NCI-H748 treated with DMSO at 0.1 percent for 48 hours (cell line): ENCODE measurements around the gene CASK.
"Not testable (repeated sequence)": the region's sequence is repeated elsewhere in the genome, so short reads cannot be mapped to it uniquely, and the experiment has no call there.

ENCODE experiments used
- DNase-seq: peaks from one replicate; lab custom pipeline; 2025; lab: John Stamatoyannopoulos, UW

The CASK gene

GRCh38 chrX:41730081-41730480, 193.3 kb downstream of the CASK start:
- DNase-seq = no peak

DNA sequence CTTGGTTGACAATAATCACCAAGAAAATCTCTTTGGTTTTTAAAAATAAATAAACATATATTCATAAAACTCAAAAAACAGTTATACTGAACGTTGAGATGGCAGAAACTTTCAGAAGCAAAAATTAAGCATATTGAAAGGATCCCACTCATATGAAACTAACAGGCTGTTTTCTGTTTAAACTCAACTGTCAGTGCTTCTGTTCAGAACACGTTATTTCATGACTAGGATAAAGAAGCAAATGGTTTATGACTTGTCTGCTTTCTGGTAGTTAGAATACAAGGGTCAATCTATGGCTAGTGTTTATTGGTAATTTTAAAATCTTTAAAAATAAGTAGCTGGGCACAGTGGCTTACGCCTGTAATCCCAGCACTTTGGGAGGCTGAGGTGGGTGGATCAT, 195.2 kb downstream of the CASK start:
- no peak for DNase-seq

- no peak for DNase-seq
Observed at GRCh38 chrX:41723826-41724225, 199.5 kb downstream of the CASK start, which contains the start of gene GPR82. Gene GPR82, plus strand, starts transcription at chrX:41724181. Its CDS starts 2,846 bp downstream, at chrX:41727027.

GRCh38 chrX:41722816-41723618, 200.3 kb downstream of the CASK start:
- no peak for DNase-seq

GRCh38 chrX:41722214-41722613, 201.1 kb downstream of the CASK start:
- DNase-seq = no peak

- no peak for DNase-seq
Observed at GRCh38 chrX:41721590-41721989, 201.8 kb downstream of the CASK start.

- no peak for DNase-seq
Observed at GRCh38 chrX:41720125-41720779, 203.1 kb downstream of the CASK start.

DNA sequence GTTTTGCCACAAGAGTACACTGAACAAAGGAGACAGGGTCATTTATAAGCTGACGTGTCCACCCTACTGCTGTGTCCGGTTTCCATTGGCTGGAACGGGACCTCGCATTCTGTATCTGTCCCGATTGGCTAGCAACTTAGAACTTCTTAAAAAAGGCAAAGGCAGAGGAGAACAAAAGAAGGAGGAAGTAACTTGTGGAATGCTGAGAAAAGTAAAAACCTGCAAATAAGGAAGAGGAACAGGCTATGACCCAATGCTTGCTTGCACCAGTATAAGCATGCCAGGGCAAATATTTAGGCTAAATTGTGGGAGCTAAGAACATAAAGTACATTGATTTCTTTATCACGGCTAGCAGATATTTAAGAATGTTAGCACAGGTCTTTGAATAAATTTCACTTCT, 203.7 kb downstream of the CASK start:
- not testable (repeated sequence) for DNase-seq

DNA sequence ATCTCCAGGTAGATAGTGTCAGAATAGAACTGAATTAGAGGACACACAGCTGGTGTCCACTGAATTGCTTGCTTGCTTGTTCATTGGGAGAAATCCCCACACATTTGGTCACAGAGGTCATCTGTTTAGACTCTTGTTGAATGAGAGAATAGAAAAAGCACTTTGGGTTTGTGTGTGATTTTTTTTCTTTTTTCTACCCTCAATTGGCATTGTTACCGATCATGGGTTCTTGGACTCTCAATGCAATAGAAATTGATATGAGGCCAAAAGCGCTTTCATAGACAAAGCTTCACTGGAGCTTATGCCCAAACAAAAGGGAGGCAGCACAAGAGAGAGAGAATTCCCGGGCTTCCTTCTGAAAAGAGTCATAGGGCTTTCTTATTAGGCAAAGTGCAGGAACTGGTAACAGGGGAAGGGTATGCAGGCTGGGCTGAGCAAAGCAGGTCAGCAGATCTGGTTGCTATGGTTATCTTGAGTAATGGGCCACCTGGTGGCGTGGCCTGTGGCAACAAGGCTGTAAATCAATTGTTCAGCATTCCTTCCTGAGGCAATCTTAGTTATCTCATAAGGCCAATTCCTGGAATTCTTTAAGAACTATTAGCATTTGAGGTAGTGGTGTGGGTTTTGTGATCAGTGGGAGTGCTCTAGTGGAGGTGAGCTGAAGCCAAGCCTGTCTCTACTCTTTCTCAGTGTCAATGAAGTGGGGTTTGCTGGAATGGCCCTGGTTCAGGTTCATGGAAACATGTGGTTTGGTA, 204.7 kb downstream of the CASK start:
- DNase-seq = no peak

GRCh38 chrX:41716767-41717473, 206.4 kb downstream of the CASK start:
- no peak for DNase-seq

- no peak for DNase-seq
Observed at GRCh38 chrX:41716222-41716621, 207.1 kb downstream of the CASK start.

DNA sequence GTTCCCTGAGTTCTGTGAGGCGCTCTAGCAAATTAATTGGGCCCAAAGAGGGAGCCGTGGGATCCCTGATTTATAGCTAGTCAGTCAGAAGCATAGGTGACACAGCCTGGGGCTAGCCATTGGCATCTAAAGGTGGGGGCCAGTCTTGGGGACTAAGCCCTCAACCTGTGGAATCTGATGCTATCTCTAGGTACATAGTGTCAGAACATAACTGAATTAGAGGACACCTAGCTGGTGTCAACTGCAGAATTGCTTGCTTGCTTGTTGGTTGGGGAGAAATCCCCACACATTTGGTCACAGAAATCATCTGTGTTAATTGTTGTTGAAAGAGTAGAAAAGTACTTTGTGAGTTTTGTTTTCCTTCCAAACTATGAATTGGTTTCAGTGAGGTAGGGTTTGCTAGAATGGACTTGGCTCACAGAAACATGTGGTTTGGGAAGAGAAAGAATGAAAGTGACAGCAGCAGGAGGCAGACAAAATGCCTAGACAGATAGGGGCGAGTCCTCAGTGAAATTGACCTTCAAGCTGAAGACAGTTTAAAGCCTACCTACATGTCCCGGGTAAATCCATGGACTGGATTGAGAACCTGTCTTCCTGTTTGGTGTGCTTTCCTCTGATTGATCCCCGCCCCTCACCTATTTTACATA, 212.2 kb downstream of the CASK start:
- no peak for DNase-seq

- no peak for DNase-seq
Observed at GRCh38 chrX:41708486-41708885, 214.9 kb downstream of the CASK start.

DNA sequence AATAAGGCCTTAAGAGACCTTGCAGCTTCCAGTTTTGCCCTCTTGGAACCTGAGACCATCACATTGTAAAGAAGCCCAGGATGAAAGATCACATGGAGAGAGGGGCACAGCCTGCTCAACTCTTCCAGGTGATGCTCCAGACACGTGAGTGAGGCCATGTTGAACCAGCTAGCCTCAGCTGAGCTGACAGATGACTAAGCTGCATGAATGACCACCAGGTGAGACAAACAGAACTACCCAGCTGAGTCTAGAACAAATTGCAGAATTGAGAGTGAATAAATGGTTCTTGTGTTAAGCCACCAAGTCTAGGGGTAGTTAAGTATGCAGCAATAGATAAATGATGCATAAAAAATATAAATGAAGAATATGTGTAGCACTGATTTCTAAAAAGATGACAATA, 216.1 kb downstream of the CASK start:
- no peak for DNase-seq

GRCh38 chrX:41705680-41706374, 217.5 kb downstream of the CASK start:
- no peak for DNase-seq

DNA sequence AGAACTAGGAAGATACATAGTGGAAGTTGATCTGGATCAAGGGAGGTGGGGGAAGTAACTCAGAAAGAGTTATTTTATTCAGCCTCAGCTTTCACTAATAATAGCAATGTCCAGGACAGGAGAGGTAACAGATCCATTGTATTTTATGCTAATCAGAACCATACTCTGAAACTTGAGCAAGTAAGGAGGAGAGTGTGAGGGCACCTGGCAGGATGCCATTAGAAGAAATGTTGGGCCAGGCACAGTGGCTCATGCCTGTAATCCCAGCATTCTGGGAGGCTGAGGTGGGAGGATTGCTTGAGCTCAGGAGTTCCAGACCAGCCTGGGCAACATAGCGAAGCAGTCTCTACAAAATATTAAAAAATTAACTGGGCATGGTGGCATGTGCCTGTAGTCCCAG, 218.3 kb downstream of the CASK start:
- no peak for DNase-seq

- DNase-seq = no peak
Observed at GRCh38 chrX:41703574-41704029, 219.8 kb downstream of the CASK start.

DNA sequence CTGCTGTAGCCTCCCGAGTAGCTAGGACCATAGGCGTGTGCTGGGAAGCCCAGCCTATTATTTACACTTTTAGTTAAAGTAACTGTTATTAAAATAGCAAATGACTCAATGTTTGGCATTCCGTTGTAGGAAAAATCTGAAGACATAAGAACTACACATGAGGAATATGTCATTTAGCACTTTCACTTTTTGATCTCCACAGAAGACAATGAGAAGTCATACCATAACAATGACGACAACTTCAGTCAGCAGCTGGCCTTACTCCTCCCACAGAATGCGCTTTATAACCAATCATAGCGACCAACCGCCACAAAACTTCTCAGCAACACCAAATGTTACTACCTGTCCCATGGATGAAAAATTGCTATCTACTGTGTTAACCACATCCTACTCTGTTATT, 227.9 kb downstream of the CASK start:
- no peak for DNase-seq

DNA sequence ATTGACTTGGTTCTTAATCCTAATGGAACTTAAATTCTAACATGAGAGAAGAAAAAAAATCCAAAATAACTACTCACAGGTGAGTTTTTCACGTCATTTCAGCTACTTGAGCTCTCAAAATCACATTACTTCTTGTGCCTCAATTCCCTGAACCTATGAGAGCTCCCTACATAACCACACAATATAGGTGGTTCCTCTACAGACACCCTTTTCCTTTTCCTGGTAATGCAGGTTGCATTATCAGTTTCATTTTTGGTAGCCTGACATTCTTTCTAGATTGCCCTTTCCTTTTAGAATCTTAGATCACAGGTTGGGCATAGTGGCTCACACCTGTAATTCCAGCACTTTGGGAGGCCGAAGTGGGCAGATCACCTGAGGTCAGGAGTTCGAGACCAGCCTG, 230.3 kb downstream of the CASK start:
- no peak for DNase-seq

- no peak for DNase-seq
Observed at GRCh38 chrX:41692162-41692749, 231.1 kb downstream of the CASK start.

DNA sequence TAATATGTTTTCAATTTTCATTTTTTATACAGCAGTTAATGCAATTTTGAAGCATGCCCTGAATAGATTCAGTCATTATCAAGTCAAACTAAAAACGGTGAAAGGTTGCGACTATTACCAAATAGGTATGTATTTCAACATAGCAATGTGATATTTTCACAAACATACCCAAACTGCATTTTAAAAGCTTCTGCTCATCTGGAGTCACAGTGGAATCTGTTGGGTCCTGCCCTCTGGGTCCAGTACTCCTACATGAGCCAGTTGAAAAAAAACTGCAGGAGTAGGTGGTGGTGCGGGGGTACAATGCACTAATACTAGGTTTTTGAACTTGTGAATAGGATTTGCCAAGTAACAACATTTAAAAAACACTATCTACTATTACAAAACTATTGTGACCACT, 233.6 kb downstream of the CASK start:
- DNase-seq = no peak
